ENCODE measurements around the gene ZNF554.

- TF ChIP-seq CTCF (IDR thresholded peaks at IDR 0.05) (no peak), POLR2A (IDR thresholded peaks at IDR 0.05) (no peak), POLR2AphosphoS5 (IDR thresholded peaks at IDR 0.05) (no peak)
Observed at GRCh38 chr19:2803486-2804155, 16.0 kb upstream of the ZNF554 start.
